HL-60 (cell line): ENCODE measurements around the gene KRT2.

Experiments
- DNase-seq, 2 experiments: peaks; one replicate each; pipeline ENCODE4 v3.0.0-alpha.2; 2010 to 2020; ENCODE audit warnings: low read depth in 1 of 2, low spot score in 1 of 2
- H3K27ac ChIP-seq: fragments of 250-450 bp; sonication (Bioruptor Pico); replicated peaks from 2 replicates; pipeline ENCODE4 v1.5.1; 2020; ENCODE audit warnings: mild to moderate bottlenecking, moderate library complexity
- H3K27me3 ChIP-seq: fragments of 250-450 bp; sonication (Bioruptor Pico); 2 replicates; pipeline ENCODE4 v1.5.1; 2021; ENCODE audit warnings: mild to moderate bottlenecking, moderate library complexity; ENCODE audit not compliant: insufficient read depth, poor library complexity, severe bottlenecking
- H3K4me3 ChIP-seq: replicated peaks from 2 replicates; pipeline ENCODE4 v1.5.1; 2011; ENCODE audit warnings: mild to moderate bottlenecking, control low read depth, low read length; ENCODE audit not compliant: insufficient read depth
- GABPA ChIP-seq: IDR thresholded peaks from 2 replicates; pipeline ENCODE4 v1.6.1; 2012; ENCODE audit warnings: low read depth
- POLR2AphosphoS5 ChIP-seq: IDR thresholded peaks from 2 replicates; pipeline ENCODE4 v1.6.1; 2012; ENCODE audit warnings: low read depth
- SPI1 ChIP-seq: IDR thresholded peaks from 2 replicates; pipeline ENCODE4 v1.6.1; 2012; ENCODE audit warnings: low read depth, mild to moderate bottlenecking, borderline replicate concordance
- TF ChIP-seq, protein P1 (sequence below): IDR thresholded peaks from 2 replicates; pipeline ENCODE4 v1.6.1; 2012; ENCODE audit warnings: low read depth; ENCODE audit not compliant: insufficient replicate concordance
- TF ChIP-seq, protein P2 (sequence below): IDR thresholded peaks from one replicate; pipeline ENCODE4 v1.5.1; 2011; ENCODE audit warnings: low read length, control low read depth, inconsistent platforms; ENCODE audit not compliant: insufficient read depth

Gene KRT2

DNA sequence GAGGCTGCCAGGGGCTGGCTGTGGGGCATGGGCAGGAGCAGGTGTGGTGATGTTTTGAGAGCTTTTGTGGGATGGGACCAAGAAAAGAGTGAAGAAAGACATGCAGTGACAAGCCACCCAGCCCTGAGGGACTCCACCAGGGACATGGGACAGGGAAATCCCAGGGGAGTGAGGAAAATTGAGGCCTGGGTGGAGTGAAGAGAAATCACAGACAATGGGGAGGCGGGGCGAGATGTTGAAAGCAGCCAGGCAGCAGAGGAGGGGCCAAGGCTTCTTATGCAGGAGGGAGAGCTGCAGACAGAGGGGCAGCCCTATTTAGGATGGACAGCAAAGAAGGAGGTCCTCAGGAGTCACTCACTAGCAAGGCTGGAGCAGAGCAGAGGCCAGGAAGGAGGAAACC is 32.4 kb upstream of the KRT2 start:
- TF ChIP-seq GABPA (no peak), POLR2AphosphoS5 (no peak), SPI1 (no peak)
- TF ChIP-seq, protein P1, sequence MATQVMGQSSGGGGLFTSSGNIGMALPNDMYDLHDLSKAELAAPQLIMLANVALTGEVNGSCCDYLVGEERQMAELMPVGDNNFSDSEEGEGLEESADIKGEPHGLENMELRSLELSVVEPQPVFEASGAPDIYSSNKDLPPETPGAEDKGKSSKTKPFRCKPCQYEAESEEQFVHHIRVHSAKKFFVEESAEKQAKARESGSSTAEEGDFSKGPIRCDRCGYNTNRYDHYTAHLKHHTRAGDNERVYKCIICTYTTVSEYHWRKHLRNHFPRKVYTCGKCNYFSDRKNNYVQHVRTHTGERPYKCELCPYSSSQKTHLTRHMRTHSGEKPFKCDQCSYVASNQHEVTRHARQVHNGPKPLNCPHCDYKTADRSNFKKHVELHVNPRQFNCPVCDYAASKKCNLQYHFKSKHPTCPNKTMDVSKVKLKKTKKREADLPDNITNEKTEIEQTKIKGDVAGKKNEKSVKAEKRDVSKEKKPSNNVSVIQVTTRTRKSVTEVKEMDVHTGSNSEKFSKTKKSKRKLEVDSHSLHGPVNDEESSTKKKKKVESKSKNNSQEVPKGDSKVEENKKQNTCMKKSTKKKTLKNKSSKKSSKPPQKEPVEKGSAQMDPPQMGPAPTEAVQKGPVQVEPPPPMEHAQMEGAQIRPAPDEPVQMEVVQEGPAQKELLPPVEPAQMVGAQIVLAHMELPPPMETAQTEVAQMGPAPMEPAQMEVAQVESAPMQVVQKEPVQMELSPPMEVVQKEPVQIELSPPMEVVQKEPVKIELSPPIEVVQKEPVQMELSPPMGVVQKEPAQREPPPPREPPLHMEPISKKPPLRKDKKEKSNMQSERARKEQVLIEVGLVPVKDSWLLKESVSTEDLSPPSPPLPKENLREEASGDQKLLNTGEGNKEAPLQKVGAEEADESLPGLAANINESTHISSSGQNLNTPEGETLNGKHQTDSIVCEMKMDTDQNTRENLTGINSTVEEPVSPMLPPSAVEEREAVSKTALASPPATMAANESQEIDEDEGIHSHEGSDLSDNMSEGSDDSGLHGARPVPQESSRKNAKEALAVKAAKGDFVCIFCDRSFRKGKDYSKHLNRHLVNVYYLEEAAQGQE, result no peak
- TF ChIP-seq, protein P2, sequence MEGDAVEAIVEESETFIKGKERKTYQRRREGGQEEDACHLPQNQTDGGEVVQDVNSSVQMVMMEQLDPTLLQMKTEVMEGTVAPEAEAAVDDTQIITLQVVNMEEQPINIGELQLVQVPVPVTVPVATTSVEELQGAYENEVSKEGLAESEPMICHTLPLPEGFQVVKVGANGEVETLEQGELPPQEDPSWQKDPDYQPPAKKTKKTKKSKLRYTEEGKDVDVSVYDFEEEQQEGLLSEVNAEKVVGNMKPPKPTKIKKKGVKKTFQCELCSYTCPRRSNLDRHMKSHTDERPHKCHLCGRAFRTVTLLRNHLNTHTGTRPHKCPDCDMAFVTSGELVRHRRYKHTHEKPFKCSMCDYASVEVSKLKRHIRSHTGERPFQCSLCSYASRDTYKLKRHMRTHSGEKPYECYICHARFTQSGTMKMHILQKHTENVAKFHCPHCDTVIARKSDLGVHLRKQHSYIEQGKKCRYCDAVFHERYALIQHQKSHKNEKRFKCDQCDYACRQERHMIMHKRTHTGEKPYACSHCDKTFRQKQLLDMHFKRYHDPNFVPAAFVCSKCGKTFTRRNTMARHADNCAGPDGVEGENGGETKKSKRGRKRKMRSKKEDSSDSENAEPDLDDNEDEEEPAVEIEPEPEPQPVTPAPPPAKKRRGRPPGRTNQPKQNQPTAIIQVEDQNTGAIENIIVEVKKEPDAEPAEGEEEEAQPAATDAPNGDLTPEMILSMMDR, result no peak
- peaks cover 15% of the 10 kb centered on the region for H3K27me3 ChIP-seq
- no peak overlapping the region for H3K4me3 ChIP-seq
- no peak for DNase-seq
- no peak overlapping the region for H3K27ac ChIP-seq

DNA sequence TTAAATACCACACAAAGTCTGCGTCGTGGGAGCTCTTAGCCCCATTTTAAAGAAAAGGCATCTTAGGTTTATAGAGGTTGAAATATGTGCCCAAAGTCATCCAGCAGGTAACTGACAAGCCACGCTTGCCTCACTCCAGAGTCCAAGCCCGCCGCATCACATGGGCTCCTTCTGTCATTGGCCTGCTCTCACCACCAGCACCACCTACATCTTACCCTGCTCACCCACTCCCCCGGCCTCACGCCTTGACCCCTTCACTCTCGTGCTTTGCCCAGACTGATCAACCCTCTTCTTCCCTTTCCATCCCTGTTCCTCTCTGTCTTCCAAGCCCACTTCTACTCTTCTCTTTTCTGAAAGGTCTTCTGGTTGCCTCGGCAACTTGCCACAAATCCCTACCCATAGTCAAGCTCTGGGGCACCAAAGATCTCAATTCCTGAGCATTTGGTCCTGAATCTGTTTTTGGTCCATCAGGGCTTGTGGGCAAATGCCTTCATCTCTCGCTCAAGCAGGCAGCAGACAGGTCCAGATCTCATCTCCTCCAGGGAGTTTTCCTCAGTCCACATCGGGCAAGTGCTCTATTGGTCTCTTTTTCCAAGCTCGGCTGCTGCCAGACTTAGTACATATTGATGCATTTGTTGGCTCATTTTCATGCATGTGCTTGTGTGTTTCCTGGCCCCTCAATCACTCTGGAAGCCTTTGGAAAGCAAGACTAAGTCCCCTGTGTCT is 31.7 kb upstream of the KRT2 start:
- Histone ChIP-seq H3K27ac (no peak overlapping the region), H3K27me3 (peaks cover 15% of the 10 kb centered on the region), H3K4me3 (no peak overlapping the region)
- TF ChIP-seq GABPA, result no peak
- no peak for TF ChIP-seq SPI1
- no peak for TF ChIP-seq POLR2AphosphoS5
- TF ChIP-seq, protein P2, result no peak
- TF ChIP-seq, protein P1, result no peak
- no peak for DNase-seq

DNA sequence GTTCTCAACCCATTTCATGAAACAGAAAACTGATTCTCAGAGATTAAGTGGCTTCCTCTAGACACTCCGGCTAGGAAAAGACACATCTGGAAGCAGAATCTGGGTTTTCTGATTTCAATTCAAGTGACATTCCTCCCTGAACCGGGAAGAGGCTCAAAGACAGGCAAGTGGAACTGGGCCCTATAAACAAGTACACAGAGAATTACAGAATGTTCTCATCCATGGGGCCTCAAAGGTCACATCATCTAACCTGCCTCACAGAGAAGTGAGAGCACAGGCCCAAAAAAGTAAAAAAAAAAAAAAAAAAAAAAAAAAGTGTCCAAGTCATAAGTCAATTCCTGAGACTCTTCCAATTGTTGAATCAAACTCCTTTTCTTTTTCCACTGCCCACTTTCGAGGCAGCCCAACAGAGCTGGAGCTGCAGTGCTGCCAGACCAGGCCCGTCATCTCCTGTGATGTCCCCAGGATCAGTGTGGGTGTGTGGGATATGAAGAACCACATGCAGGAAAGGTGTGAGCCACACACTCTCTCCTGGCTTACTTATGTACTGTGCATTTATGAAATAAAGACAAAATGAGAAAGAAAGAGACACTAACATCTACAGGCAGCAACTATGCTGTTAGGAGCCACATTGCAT is 31.0 kb upstream of the KRT2 start:
- H3K27ac ChIP-seq, result no peak overlapping the region
- DNase-seq, result no peak
- TF ChIP-seq, protein P2, result no peak
- TF ChIP-seq POLR2AphosphoS5 (no peak), SPI1 (no peak), GABPA (no peak)
- TF ChIP-seq, protein P1, result no peak
- H3K27me3 ChIP-seq, result peaks cover 14% of the 10 kb centered on the region
- no peak overlapping the region for H3K4me3 ChIP-seq
